Measurements from ENCODE around the gene TEKT3. TPM values are rescaled to one million over a fixed set of nuclear protein-coding genes. Genes with fewer than 3 reads are reported as not detected.

The TEKT3 gene
- total and polyA plus RNA-seq, 4 donors, result 0.08 to 0.33 TPM; not detected in 2

GRCh38 chr17:15284537-15284936, 56.9 kb downstream of the TEKT3 start (continued):
- TF ChIP-seq JUND (IDR thresholded peaks at IDR 0.05) (no peak), ZBTB33 (IDR thresholded peaks at IDR 0.05) (no peak), EGR1 (IDR thresholded peaks at IDR 0.05; ENCODE audit: low read depth in 2 of 2) (no peak), SP1 (IDR thresholded peaks at IDR 0.05) (no peak), HNF4G (IDR thresholded peaks at IDR 0.05) (no peak), NR2F2 (IDR thresholded peaks at IDR 0.05) (no peak), HNF4A (conservative IDR thresholded peaks at IDR 0.05) (no peak), FOXA2 (IDR thresholded peaks at IDR 0.05) (no peak), MAX (IDR thresholded peaks at IDR 0.05) (no peak), TAF1 (conservative IDR thresholded peaks at IDR 0.05) (no peak)

- Histone ChIP-seq H3K27me3 (ENCODE audit: control insufficient read depth in 4 of 4, insufficient read depth in 4 of 4, low read length in 3 of 4) (peaks cover 0 to 3% (median 0%) of the 10 kb centered on the region in 4 donors), H3K4me3 (ENCODE audit: low read depth in 1 of 3, low read length in 3 of 3) (no peak overlapping the region), H3K9ac (ENCODE audit: low read depth in 1 of 2, low read length in 2 of 2) (no peak overlapping the region), H3K36me3 (ENCODE audit: control insufficient read depth in 4 of 4, insufficient read depth in 3 of 4, low read depth in 1 of 4, low read length in 3 of 4) (no peaks in the 10 kb centered on the region), H3K27ac (ENCODE audit: low read depth in 1 of 2, low read length in 2 of 2) (no peak overlapping the region), H3K9me3 (ENCODE audit: control insufficient read depth in 4 of 4, low read length in 3 of 4) (peaks cover 0 to 2% (median 0%) of the 10 kb centered on the region in 4 donors), H3K4me1 (ENCODE audit: control insufficient read depth in 4 of 4, insufficient read depth in 4 of 4, low read length in 3 of 4) (no peaks in the 10 kb centered on the region)
- DNase-seq (ENCODE audit: low spot score), result no peak
- 82% methylated on average over 6 of the region's 6 CpGs for WGBS
- TF ChIP-seq FOXA1 (IDR thresholded peaks at IDR 0.05), result no peak
Measured at GRCh38 chr17:15284107-15284506, 57.3 kb downstream of the TEKT3 start.

GRCh38 chr17:15281909-15282308, 59.5 kb downstream of the TEKT3 start:
- WGBS, result 93% methylated on average over 3 of the region's 3 CpGs
- Histone ChIP-seq H3K9ac (ENCODE audit: low read depth in 1 of 2, low read length in 2 of 2) (no peak overlapping the region), H3K9me3 (ENCODE audit: control insufficient read depth in 4 of 4, low read length in 3 of 4) (peaks cover 0 to 2% (median 0%) of the 10 kb centered on the region in 4 donors), H3K36me3 (ENCODE audit: control insufficient read depth in 4 of 4, insufficient read depth in 3 of 4, low read depth in 1 of 4, low read length in 3 of 4) (no peaks in the 10 kb centered on the region), H3K27ac (ENCODE audit: low read depth in 1 of 2, low read length in 2 of 2) (no peak overlapping the region), H3K4me1 (ENCODE audit: control insufficient read depth in 4 of 4, insufficient read depth in 4 of 4, low read length in 3 of 4) (no peaks in the 10 kb centered on the region), H3K27me3 (ENCODE audit: control insufficient read depth in 4 of 4, insufficient read depth in 4 of 4, low read length in 3 of 4) (peaks cover 0 to 3% (median 0%) of the 10 kb centered on the region in 4 donors), H3K4me3 (ENCODE audit: low read depth in 1 of 3, low read length in 3 of 3) (no peak overlapping the region)
- TF ChIP-seq MAX (IDR thresholded peaks at IDR 0.05) (no peak), RAD21 (IDR thresholded peaks at IDR 0.05) (no peak), FOXA1 (IDR thresholded peaks at IDR 0.05) (no peak), YY1 (IDR thresholded peaks at IDR 0.05) (no peak), ZBTB33 (IDR thresholded peaks at IDR 0.05) (no peak), FOXA2 (IDR thresholded peaks at IDR 0.05) (no peak)
- DNase-seq (ENCODE audit: low spot score), result no peak
